SK-N-SH (cell line): ENCODE measurements around the gene PON3. TPM values are rescaled to one million over a fixed set of nuclear protein-coding genes. Genes with fewer than 3 reads are reported as not detected.

Experiments
- CTCF ChIA-PET: fragments of 300-600, 350-600 bp; formaldehyde crosslinking; extraction: SDS; loops from one replicate; lab custom pipeline; 2021; lab: Yijun Ruan, JAX
- POLR2A ChIA-PET: fragments of 350-600 bp; sonication (Branson Sonifier 250); formaldehyde crosslinking; extraction: SDS; loops from one replicate; lab custom pipeline; 2020; ENCODE audit warnings: antibody characterized with exemption, inconsistent platforms; lab: Yijun Ruan, JAX
- DNase-seq: peaks from one replicate; pipeline ENCODE4 v3.0.0; 2012
- H2AFZ ChIP-seq: fragments of 200-600 bp; sonication (generic); 2 replicates; pipeline ENCODE4 v1.8.1; 2016; ENCODE audit warnings: antibody characterized with exemption, mild to moderate bottlenecking, low read depth
- H3F3A ChIP-seq: fragments of 200-600 bp; sonication (generic); replicated peaks from 2 replicates; pipeline ENCODE3; 2016; ENCODE audit warnings: antibody characterized with exemption, mild to moderate bottlenecking; ENCODE audit not compliant: insufficient read depth
- H3K27ac ChIP-seq, 2 experiments: fragments of 200-500 bp in 1 of 2; fragments of 200-600 bp in 1 of 2; sonication (Bioruptor generic) in 1 of 2; sonication (generic), shearing (Covaris generic) in 1 of 2; 2 replicates each; pipeline versions ENCODE4 v1.5.1 to v1.6.1; 2014 to 2016; ENCODE audit warnings: low read depth in 2 of 2, inconsistent platforms in 1 of 2, low read length in 1 of 2, mild to moderate bottlenecking in 1 of 2, mixed read lengths in 1 of 2
- H3K27me3 ChIP-seq: fragments of 200-600 bp; sonication (generic), shearing (Covaris generic); 2 replicates; pipeline ENCODE4 v1.6.1; 2016; ENCODE audit warnings: mixed run types; ENCODE audit not compliant: insufficient read depth
- H3K36me3 ChIP-seq, 2 experiments: fragments of 200-500 bp in 1 of 2; fragments of 200-600 bp in 1 of 2; sonication (Bioruptor generic) in 1 of 2; sonication (generic) in 1 of 2; replicated peaks in 1 of 2; 2 replicates each; pipeline versions ENCODE3 to v1.5.1; 2014 to 2016; ENCODE audit warnings: low read length in 1 of 2, mild to moderate bottlenecking in 1 of 2; ENCODE audit not compliant: insufficient read depth in 2 of 2, control insufficient read depth in 1 of 2
- H3K4me1 ChIP-seq, 2 experiments: fragments of 200-500 bp in 1 of 2; fragments of 200-600 bp in 1 of 2; sonication (Bioruptor generic) in 1 of 2; sonication (generic), shearing (Covaris generic) in 1 of 2; 2 replicates each; pipeline versions ENCODE4 v1.5.1 to v1.6.1; 2014 to 2016; ENCODE audit warnings: low read depth in 1 of 2, low read length in 1 of 2, mixed run types in 1 of 2; ENCODE audit not compliant: insufficient read depth in 2 of 2, control insufficient read depth in 1 of 2
- H3K4me2 ChIP-seq: fragments of 200-600 bp; sonication (generic), shearing (Covaris generic); 2 replicates; pipeline ENCODE4 v1.6.1; 2017; ENCODE audit warnings: mixed run types
- H3K4me3 ChIP-seq, 2 experiments: fragments of 200-500 bp in 1 of 2; fragments of 200-600 bp in 1 of 2; sonication (Bioruptor generic) in 1 of 2; sonication (generic), shearing (Covaris generic) in 1 of 2; 2 replicates each; pipeline versions ENCODE4 v1.5.1 to v1.8.1; 2014 to 2016; ENCODE audit warnings: low read depth in 2 of 2, inconsistent platforms in 1 of 2, low read length in 1 of 2, mild to moderate bottlenecking in 1 of 2, mixed read lengths in 1 of 2, moderate library complexity in 1 of 2
- H3K79me2 ChIP-seq: fragments of 200-600 bp; sonication (generic); 2 replicates; pipeline ENCODE4 v1.8.1; 2017; ENCODE audit warnings: mild to moderate bottlenecking; ENCODE audit not compliant: insufficient read depth
- H3K9ac ChIP-seq: fragments of 200-600 bp; sonication (generic); 2 replicates; pipeline ENCODE4 v1.6.1; 2017; ENCODE audit warnings: mixed run types
- H3K9me2 ChIP-seq: fragments of 200-600 bp; sonication (generic); 2 replicates; pipeline ENCODE4 v1.6.1; 2017; ENCODE audit warnings: mixed run types
- H3K9me3 ChIP-seq: fragments of 200-600 bp; sonication (generic); 2 replicates; pipeline ENCODE4 v1.6.1; 2017; ENCODE audit warnings: mixed run types, mild to moderate bottlenecking, moderate library complexity
- H4K20me1 ChIP-seq: fragments of 200-600 bp; sonication (generic); 2 replicates; pipeline ENCODE4 v1.6.1; 2017; ENCODE audit warnings: mild to moderate bottlenecking, mixed run types; ENCODE audit not compliant: insufficient read depth
- CHD2 ChIP-seq: fragments of 150-350 bp; IDR thresholded peaks from 2 replicates; pipeline ENCODE4 v1.6.1; 2018; ENCODE audit warnings: low read length; ENCODE audit not compliant: partially characterized antibody
- GABPA ChIP-seq: IDR thresholded peaks from 2 replicates; pipeline ENCODE4 v1.4.0; 2012; ENCODE audit warnings: low read depth, mild to moderate bottlenecking
- GATA2 ChIP-seq: sonication (generic); formaldehyde crosslinking; IDR thresholded peaks from 2 replicates; pipeline ENCODE4 v1.5.0; 2020; ENCODE audit warnings: mild to moderate bottlenecking, missing genetic modification reagents
- JUND ChIP-seq: IDR thresholded peaks from 2 replicates; pipeline ENCODE4 v1.4.0; 2012
- MEF2A ChIP-seq: IDR thresholded peaks from 2 replicates; pipeline ENCODE4 v1.4.0; 2012; ENCODE audit warnings: low read depth, borderline replicate concordance
- NFIC ChIP-seq: IDR thresholded peaks from 2 replicates; pipeline ENCODE4 v1.4.0; 2012; ENCODE audit warnings: borderline replicate concordance
- RAD21 ChIP-seq: IDR thresholded peaks from 2 replicates; pipeline ENCODE4 v1.6.1; 2012; ENCODE audit warnings: mild to moderate bottlenecking, low read length
- RXRA ChIP-seq: IDR thresholded peaks from 2 replicates; pipeline ENCODE4 v1.4.0; 2012; ENCODE audit warnings: low read depth, mild to moderate bottlenecking, borderline replicate concordance
- SIN3A ChIP-seq: IDR thresholded peaks from 2 replicates; pipeline ENCODE4 v1.6.1; 2012; ENCODE audit warnings: low read depth, mild to moderate bottlenecking, low read length, moderate library complexity, borderline replicate concordance
- SMC3 ChIP-seq: IDR thresholded peaks from 2 replicates; pipeline ENCODE4 v1.6.1; 2012; ENCODE audit warnings: low read depth, low read length, improper control_type of control experiment
- TAF1 ChIP-seq: IDR thresholded peaks from 2 replicates; pipeline ENCODE4 v1.6.1; 2012; ENCODE audit warnings: low read depth, mild to moderate bottlenecking, low read length, moderate library complexity, borderline replicate concordance
- TCF12 ChIP-seq: IDR thresholded peaks from 2 replicates; pipeline ENCODE4 v1.4.0; 2012
- YY1 ChIP-seq: IDR thresholded peaks from 2 replicates; pipeline ENCODE4 v1.4.0; 2012; ENCODE audit warnings: low read depth, mild to moderate bottlenecking
- WGBS: methylation state at CpG from one replicate; pipeline ENCODE4 v1.1.6; 2017; ENCODE audit warnings: low lambda C conversion rate; 5-methylcytosine and 5-hydroxymethylcytosine counted together
- polyA plus RNA-seq, 3 experiments: library from polyadenylated mRNA; depleted of rRNA; stranded (reverse); fragments of >200 nt; gene quantifications; 2 replicates each; pipeline ENCODE4 v1.2.3, GENCODE V29; 2012
- TF ChIP-seq, protein P1 (sequence below): IDR thresholded peaks from 2 replicates; pipeline ENCODE4 v1.6.1; 2012; ENCODE audit warnings: mild to moderate bottlenecking, low read depth, low read length, moderate library complexity
- TF ChIP-seq, protein P2 (sequence below): IDR thresholded peaks from 2 replicates; pipeline ENCODE4 v1.4.0; 2012; ENCODE audit warnings: low read depth, borderline replicate concordance
- TF ChIP-seq, protein P3 (sequence below): fragments of 150-350 bp; IDR thresholded peaks from 2 replicates; pipeline ENCODE4 v1.6.1; 2016; ENCODE audit warnings: mild to moderate bottlenecking, low read depth, low read length
- TF ChIP-seq, protein P4 (sequence below): fragments of 150-350 bp; IDR thresholded peaks from 2 replicates; pipeline ENCODE4 v1.6.1; 2017; ENCODE audit warnings: antibody characterized with exemption, low read length, low read depth, borderline replicate concordance
- TF ChIP-seq, protein P5 (sequence below): IDR thresholded peaks from 2 replicates; pipeline ENCODE4; 2012

Gene PON3
- polyA plus RNA-seq, 1 of the 3 experiments (the other 2 are of a cell fraction), result not detected

DNA sequence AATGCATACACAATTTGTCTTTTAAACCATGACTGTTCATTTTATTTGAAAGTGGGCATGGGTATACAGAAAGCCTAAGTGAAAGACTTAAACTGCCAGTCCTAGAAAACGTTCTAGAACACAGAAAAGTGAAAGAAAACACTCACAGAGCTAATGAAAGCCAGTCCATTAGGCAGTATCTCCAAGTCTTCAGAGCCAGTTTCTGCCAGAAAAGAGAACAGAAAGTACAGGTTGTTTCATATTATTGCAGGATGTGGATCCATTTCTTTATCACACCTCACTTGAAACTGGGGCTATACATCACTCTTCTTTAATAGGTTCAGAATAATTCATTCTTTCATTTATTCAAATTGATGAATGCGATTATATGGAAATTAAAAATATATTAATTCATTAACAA lies 79.6 kb downstream of the PON3 start:
- H3K4me3 ChIP-seq, result no peak overlapping the region
- no peaks in the 10 kb centered on the region for H3K9me3 ChIP-seq
- ChIA-PET POLR2A (no interaction called here), CTCF (interaction anchor here (0.9 kb wide), 1 partner anchor 23 kb away, joined by 3 read pairs; no protein-coding TSS in a partner anchor)
- TF ChIP-seq, protein P1, sequence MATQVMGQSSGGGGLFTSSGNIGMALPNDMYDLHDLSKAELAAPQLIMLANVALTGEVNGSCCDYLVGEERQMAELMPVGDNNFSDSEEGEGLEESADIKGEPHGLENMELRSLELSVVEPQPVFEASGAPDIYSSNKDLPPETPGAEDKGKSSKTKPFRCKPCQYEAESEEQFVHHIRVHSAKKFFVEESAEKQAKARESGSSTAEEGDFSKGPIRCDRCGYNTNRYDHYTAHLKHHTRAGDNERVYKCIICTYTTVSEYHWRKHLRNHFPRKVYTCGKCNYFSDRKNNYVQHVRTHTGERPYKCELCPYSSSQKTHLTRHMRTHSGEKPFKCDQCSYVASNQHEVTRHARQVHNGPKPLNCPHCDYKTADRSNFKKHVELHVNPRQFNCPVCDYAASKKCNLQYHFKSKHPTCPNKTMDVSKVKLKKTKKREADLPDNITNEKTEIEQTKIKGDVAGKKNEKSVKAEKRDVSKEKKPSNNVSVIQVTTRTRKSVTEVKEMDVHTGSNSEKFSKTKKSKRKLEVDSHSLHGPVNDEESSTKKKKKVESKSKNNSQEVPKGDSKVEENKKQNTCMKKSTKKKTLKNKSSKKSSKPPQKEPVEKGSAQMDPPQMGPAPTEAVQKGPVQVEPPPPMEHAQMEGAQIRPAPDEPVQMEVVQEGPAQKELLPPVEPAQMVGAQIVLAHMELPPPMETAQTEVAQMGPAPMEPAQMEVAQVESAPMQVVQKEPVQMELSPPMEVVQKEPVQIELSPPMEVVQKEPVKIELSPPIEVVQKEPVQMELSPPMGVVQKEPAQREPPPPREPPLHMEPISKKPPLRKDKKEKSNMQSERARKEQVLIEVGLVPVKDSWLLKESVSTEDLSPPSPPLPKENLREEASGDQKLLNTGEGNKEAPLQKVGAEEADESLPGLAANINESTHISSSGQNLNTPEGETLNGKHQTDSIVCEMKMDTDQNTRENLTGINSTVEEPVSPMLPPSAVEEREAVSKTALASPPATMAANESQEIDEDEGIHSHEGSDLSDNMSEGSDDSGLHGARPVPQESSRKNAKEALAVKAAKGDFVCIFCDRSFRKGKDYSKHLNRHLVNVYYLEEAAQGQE, result no peak
- no peak for TF ChIP-seq RXRA
- no peak for TF ChIP-seq TCF12
- TF ChIP-seq SMC3, result no peak
- no peak for TF ChIP-seq JUND
- no peak for TF ChIP-seq RAD21
- TF ChIP-seq CHD2, result no peak
- no peak for TF ChIP-seq MEF2A
- no peak for TF ChIP-seq GABPA
- no peak for TF ChIP-seq GATA2 (CRISPR knock-in tag)
- TF ChIP-seq, protein P2, sequence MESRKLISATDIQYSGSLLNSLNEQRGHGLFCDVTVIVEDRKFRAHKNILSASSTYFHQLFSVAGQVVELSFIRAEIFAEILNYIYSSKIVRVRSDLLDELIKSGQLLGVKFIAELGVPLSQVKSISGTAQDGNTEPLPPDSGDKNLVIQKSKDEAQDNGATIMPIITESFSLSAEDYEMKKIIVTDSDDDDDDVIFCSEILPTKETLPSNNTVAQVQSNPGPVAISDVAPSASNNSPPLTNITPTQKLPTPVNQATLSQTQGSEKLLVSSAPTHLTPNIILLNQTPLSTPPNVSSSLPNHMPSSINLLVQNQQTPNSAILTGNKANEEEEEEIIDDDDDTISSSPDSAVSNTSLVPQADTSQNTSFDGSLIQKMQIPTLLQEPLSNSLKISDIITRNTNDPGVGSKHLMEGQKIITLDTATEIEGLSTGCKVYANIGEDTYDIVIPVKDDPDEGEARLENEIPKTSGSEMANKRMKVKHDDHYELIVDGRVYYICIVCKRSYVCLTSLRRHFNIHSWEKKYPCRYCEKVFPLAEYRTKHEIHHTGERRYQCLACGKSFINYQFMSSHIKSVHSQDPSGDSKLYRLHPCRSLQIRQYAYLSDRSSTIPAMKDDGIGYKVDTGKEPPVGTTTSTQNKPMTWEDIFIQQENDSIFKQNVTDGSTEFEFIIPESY, result no peak
- TF ChIP-seq, protein P3, sequence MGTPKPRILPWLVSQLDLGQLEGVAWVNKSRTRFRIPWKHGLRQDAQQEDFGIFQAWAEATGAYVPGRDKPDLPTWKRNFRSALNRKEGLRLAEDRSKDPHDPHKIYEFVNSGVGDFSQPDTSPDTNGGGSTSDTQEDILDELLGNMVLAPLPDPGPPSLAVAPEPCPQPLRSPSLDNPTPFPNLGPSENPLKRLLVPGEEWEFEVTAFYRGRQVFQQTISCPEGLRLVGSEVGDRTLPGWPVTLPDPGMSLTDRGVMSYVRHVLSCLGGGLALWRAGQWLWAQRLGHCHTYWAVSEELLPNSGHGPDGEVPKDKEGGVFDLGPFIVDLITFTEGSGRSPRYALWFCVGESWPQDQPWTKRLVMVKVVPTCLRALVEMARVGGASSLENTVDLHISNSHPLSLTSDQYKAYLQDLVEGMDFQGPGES, result no peak
- TF ChIP-seq, protein P4, sequence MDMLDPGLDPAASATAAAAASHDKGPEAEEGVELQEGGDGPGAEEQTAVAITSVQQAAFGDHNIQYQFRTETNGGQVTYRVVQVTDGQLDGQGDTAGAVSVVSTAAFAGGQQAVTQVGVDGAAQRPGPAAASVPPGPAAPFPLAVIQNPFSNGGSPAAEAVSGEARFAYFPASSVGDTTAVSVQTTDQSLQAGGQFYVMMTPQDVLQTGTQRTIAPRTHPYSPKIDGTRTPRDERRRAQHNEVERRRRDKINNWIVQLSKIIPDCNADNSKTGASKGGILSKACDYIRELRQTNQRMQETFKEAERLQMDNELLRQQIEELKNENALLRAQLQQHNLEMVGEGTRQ, result no peak
- TF ChIP-seq, protein P5, sequence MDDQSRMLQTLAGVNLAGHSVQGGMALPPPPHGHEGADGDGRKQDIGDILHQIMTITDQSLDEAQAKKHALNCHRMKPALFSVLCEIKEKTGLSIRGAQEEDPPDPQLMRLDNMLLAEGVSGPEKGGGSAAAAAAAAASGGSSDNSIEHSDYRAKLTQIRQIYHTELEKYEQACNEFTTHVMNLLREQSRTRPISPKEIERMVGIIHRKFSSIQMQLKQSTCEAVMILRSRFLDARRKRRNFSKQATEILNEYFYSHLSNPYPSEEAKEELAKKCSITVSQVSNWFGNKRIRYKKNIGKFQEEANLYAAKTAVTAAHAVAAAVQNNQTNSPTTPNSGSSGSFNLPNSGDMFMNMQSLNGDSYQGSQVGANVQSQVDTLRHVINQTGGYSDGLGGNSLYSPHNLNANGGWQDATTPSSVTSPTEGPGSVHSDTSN, result no peak
- TF ChIP-seq TAF1, result no peak
- no peak for TF ChIP-seq NFIC
- no peak for TF ChIP-seq SIN3A
- TF ChIP-seq YY1, result no peak
- DNase-seq, result no peak
- 53% methylated on average over 2 of the region's 2 CpGs for WGBS
- no peak overlapping the region for H2AFZ ChIP-seq
- H3K9ac ChIP-seq, result no peak overlapping the region
- H3K36me3 ChIP-seq, result no peaks in the 10 kb centered on the region
- H3K4me2 ChIP-seq, result no peak overlapping the region
- no peaks in the 10 kb centered on the region for H3F3A ChIP-seq
- H3K27me3 ChIP-seq, result no peaks in the 10 kb centered on the region
- H3K4me1 ChIP-seq, result no peaks in the 10 kb centered on the region
- no peaks in the 10 kb centered on the region for H3K79me2 ChIP-seq
- H3K27ac ChIP-seq, result no peak overlapping the region
- H4K20me1 ChIP-seq, result no peaks in the 10 kb centered on the region
- no peaks in the 10 kb centered on the region for H3K9me2 ChIP-seq
